A673 (cell line): ENCODE results near the gene PLAC1.

Source experiments
- EZH2 ChIP-seq: fragments of 200-600 bp; sonication (generic); IDR thresholded peaks from 2 replicates; pipeline ENCODE4 v1.6.1; 2017; ENCODE audit warnings: borderline replicate concordance, low read depth, mild to moderate bottlenecking, mixed read lengths, antibody characterized with exemption, low read length; ENCODE audit not compliant: poor library complexity, severe bottlenecking
- TF ChIP-seq, protein P1 (sequence below): fragments of 300-800, 200-600 bp; sonication (generic); conservative IDR thresholded peaks from 2 replicates; pipeline ENCODE4 v1.5.1; 2017; ENCODE audit warnings: low read depth, mild to moderate bottlenecking, antibody characterized with exemption, low read length, moderate library complexity, mixed read lengths

GRCh38 chrX:134658760-134659023 is 421 bp upstream of the PLAC1 start:
- TF ChIP-seq, protein P1, sequence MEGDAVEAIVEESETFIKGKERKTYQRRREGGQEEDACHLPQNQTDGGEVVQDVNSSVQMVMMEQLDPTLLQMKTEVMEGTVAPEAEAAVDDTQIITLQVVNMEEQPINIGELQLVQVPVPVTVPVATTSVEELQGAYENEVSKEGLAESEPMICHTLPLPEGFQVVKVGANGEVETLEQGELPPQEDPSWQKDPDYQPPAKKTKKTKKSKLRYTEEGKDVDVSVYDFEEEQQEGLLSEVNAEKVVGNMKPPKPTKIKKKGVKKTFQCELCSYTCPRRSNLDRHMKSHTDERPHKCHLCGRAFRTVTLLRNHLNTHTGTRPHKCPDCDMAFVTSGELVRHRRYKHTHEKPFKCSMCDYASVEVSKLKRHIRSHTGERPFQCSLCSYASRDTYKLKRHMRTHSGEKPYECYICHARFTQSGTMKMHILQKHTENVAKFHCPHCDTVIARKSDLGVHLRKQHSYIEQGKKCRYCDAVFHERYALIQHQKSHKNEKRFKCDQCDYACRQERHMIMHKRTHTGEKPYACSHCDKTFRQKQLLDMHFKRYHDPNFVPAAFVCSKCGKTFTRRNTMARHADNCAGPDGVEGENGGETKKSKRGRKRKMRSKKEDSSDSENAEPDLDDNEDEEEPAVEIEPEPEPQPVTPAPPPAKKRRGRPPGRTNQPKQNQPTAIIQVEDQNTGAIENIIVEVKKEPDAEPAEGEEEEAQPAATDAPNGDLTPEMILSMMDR, result no peak
- TF ChIP-seq EZH2, result no peak
